Loucy (cell line): Measurements from ENCODE around the gene PROM2.

Experiments
- EZH2phosphoT487 ChIP-seq: fragments of 200-600 bp; IDR thresholded peaks from 2 replicates; pipeline ENCODE4 v1.6.1; 2018; ENCODE audit warnings: antibody characterized with exemption, mild to moderate bottlenecking, moderate library complexity, borderline replicate concordance
- TF ChIP-seq, protein P1 (sequence below): fragments of 200-600 bp; sonication (generic); conservative IDR thresholded peaks from 2 replicates; pipeline ENCODE4 v1.5.1; 2014; ENCODE audit warnings: mild to moderate bottlenecking, antibody characterized with exemption, low read length

- TF ChIP-seq, protein P1, sequence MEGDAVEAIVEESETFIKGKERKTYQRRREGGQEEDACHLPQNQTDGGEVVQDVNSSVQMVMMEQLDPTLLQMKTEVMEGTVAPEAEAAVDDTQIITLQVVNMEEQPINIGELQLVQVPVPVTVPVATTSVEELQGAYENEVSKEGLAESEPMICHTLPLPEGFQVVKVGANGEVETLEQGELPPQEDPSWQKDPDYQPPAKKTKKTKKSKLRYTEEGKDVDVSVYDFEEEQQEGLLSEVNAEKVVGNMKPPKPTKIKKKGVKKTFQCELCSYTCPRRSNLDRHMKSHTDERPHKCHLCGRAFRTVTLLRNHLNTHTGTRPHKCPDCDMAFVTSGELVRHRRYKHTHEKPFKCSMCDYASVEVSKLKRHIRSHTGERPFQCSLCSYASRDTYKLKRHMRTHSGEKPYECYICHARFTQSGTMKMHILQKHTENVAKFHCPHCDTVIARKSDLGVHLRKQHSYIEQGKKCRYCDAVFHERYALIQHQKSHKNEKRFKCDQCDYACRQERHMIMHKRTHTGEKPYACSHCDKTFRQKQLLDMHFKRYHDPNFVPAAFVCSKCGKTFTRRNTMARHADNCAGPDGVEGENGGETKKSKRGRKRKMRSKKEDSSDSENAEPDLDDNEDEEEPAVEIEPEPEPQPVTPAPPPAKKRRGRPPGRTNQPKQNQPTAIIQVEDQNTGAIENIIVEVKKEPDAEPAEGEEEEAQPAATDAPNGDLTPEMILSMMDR: no peak
- no peak for TF ChIP-seq EZH2phosphoT487
Observed at GRCh38 chr2:95294579-95295250, 20.5 kb downstream of the PROM2 start.
